HepG2 (cell line): Measurements from ENCODE around the gene RAB11FIP5. TPM values are rescaled to one million over a fixed set of nuclear protein-coding genes. Genes with fewer than 3 reads are reported as not detected.

ENCODE experiments used
- AKNA ChIP-seq: sonication (generic); formaldehyde crosslinking; IDR thresholded peaks from 2 replicates; pipeline ENCODE4 v1.4.0; 2020; ENCODE audit warnings: missing genetic modification reagents, borderline replicate concordance
- GLI4 ChIP-seq: sonication (generic); formaldehyde crosslinking; IDR thresholded peaks from 2 replicates; pipeline ENCODE4 v1.5.1; 2020; ENCODE audit warnings: missing genetic modification reagents, mild to moderate bottlenecking, moderate library complexity, borderline replicate concordance
- GTF2F1 ChIP-seq: fragments of 150-350 bp; IDR thresholded peaks from 2 replicates; pipeline ENCODE4 v1.6.1; 2014; ENCODE audit warnings: low read length
- HCFC1 ChIP-seq: fragments of 150-350 bp; IDR thresholded peaks from 2 replicates; pipeline ENCODE4 v1.6.1; 2014; ENCODE audit warnings: low read depth, low read length
- HINFP ChIP-seq: sonication (generic); formaldehyde crosslinking; IDR thresholded peaks from 2 replicates; pipeline ENCODE4 v1.4.0; 2020; ENCODE audit warnings: low read depth, mild to moderate bottlenecking, missing genetic modification reagents
- HNF1B ChIP-seq: sonication (generic); formaldehyde crosslinking; IDR thresholded peaks from 2 replicates; pipeline ENCODE4 v1.5.1; 2020; ENCODE audit warnings: mild to moderate bottlenecking, moderate library complexity, missing genetic modification reagents
- KDM2A ChIP-seq: sonication (generic); formaldehyde crosslinking; IDR thresholded peaks from 2 replicates; pipeline ENCODE4 v1.4.0; 2020; ENCODE audit warnings: low read depth, missing genetic modification reagents, borderline replicate concordance
- TP53 ChIP-seq: sonication (generic); formaldehyde crosslinking; conservative IDR thresholded peaks from 2 replicates; pipeline ENCODE4 v1.4.0; 2020; ENCODE audit warnings: missing genetic modification reagents
- U2AF1 ChIP-seq: fragments of 200-400 bp; formaldehyde crosslinking; optimal IDR thresholded peaks from 2 replicates; pipeline ENCODE3; 2017; ENCODE audit warnings: mild to moderate bottlenecking, low read depth, low read length
- YEATS2 ChIP-seq: sonication (generic); formaldehyde crosslinking; IDR thresholded peaks from 2 replicates; pipeline ENCODE4 v1.4.0; 2020; ENCODE audit warnings: missing genetic modification reagents, borderline replicate concordance
- ZFP37 ChIP-seq: sonication (generic); formaldehyde crosslinking; IDR thresholded peaks from 2 replicates; pipeline ENCODE4 v1.4.0; 2020; ENCODE audit warnings: missing genetic modification reagents, borderline replicate concordance
- ZNF574 ChIP-seq: sonication (generic); formaldehyde crosslinking; IDR thresholded peaks from 2 replicates; pipeline ENCODE4 v1.4.0; 2020; ENCODE audit warnings: missing genetic modification reagents
- ZNF678 ChIP-seq: sonication (generic); formaldehyde crosslinking; IDR thresholded peaks from 2 replicates; pipeline ENCODE4 v1.4.0; 2020; ENCODE audit warnings: mild to moderate bottlenecking, missing genetic modification reagents
- polyA plus RNA-seq, 8 experiments: library from polyadenylated mRNA; depleted of rRNA in 3 of 8; stranded (reverse) in 7 of 8; unstranded in 1 of 8; fragments of >200 nt; fragmentation: Illumina TruSeq in 4 of 8; extraction: Trizol in 4 of 8; gene quantifications; 2 replicates each; pipeline versions ENCODE4 v1.2.1 to v1.2.3, GENCODE V29; 2011 to 2016; ENCODE audit warnings: low read depth in 4 of 8, missing spikeins in 1 of 8, mixed read lengths in 1 of 8; ENCODE audit not compliant: insufficient read depth in 1 of 8
- total RNA-seq, 5 experiments: library from RNA; depleted of rRNA; stranded (reverse); fragments of >200 nt; fragmentation: Illumina TruSeq; extraction: Trizol; gene quantifications; 2 replicates each; pipeline ENCODE4 v1.2.3, GENCODE V29; 2016; ENCODE audit warnings: low read depth in 1 of 5
- TF ChIP-seq, protein P1 (sequence below): sonication (generic); formaldehyde crosslinking; IDR thresholded peaks from 2 replicates; pipeline ENCODE4 v1.4.0; 2020; ENCODE audit warnings: missing genetic modification reagents

RAB11FIP5 gene
- total and polyA plus RNA-seq, 2 of the 13 experiments (the other 11 are each of a cell fraction or from before 2014, with no cell fraction given) = 9.4 to 22.9 TPM

- TF ChIP-seq ZNF574 (CRISPR knock-in tag) = peak; percentile 89
- TF ChIP-seq, protein P1, sequence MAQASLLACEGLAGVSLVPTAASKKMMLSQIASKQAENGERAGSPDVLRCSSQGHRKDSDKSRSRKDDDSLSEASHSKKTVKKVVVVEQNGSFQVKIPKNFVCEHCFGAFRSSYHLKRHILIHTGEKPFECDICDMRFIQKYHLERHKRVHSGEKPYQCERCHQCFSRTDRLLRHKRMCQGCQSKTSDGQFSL = no peak
- TF ChIP-seq AKNA (CRISPR knock-in tag) = no peak
- no peak for TF ChIP-seq GTF2F1
- TF ChIP-seq HINFP = no peak
- peak; percentile 85 for TF ChIP-seq ZNF678 (CRISPR knock-in tag)
- TF ChIP-seq HCFC1 = peak; percentile 94
- peak; percentile 78 for TF ChIP-seq YEATS2 (CRISPR knock-in tag)
- TF ChIP-seq GLI4 (CRISPR knock-in tag) = peak; percentile 98
- peak; percentile 98 for TF ChIP-seq KDM2A (CRISPR knock-in tag)
- no peak; the same call in 1 of the 2 replicates for TF ChIP-seq ZFP37 (CRISPR knock-in tag)
- peak; percentile 82 for TF ChIP-seq U2AF1
- TF ChIP-seq TP53 (CRISPR knock-in tag) = no peak; the same call in 1 of the 2 replicates
- TF ChIP-seq HNF1B (CRISPR knock-in tag) = peak; percentile 66; the same call in 1 of the 2 replicates
These were observed 41.2 kb downstream of the RAB11FIP5 start, which contains the start of gene SFXN5 (continued) for GRCh38 chr2:73071360-73072128.
